CD4-positive, alpha-beta T cell (primary cell): ENCODE measurements around the gene EID2B. TPM values are rescaled to one million over a fixed set of nuclear protein-coding genes. Genes with fewer than 3 reads are reported as not detected.
A peak's percentile ranks its signal among the peaks of the same experiment; 100 is the strongest.

Experiments used
- ATAC-seq: fragments of 200-7000 bp; cut with Tn5 transposase; one replicate; pipeline ENCODE4 v1.10.0; 2022; ENCODE audit warnings: mild to moderate bottlenecking; ENCODE audit not compliant: poor library complexity
- CTCF ChIA-PET: fragments of 350-600 bp; sonication (Branson Sonifier 250); formaldehyde crosslinking; loops from one replicate; lab custom pipeline; 2021; ENCODE audit warnings: antibody characterized with exemption, inconsistent platforms; lab: Charles Lee
- POLR2A ChIA-PET: fragments of 350-600 bp; sonication (Branson Sonifier 250); formaldehyde crosslinking; loops from one replicate; lab custom pipeline; 2021; ENCODE audit warnings: antibody characterized with exemption, inconsistent platforms; lab: Charles Lee
- DNase-seq, 14 experiments: peaks; one replicate each; pipeline ENCODE4 v3.0.0-alpha.2; 2013 to 2020; ENCODE audit warnings: mixed read lengths in 2 of 14
- H3K27ac ChIP-seq, 2 donors: one replicate each; pipeline versions ENCODE4 v1.5.1 to v1.7.0; 2013; ENCODE audit warnings: low read length in 2 of 2, low read depth in 1 of 2, mild to moderate bottlenecking in 1 of 2
- H3K27me3 ChIP-seq, 2 experiments: 1 replicate in 1 of 2; 2 replicates in 1 of 2; pipeline versions ENCODE4 v1.6.1 to v1.7.0; 2013; ENCODE audit warnings: low read length in 2 of 2, control low read depth in 1 of 2, mild to moderate bottlenecking in 1 of 2, moderate library complexity in 1 of 2; ENCODE audit not compliant: insufficient read depth in 2 of 2, control insufficient read depth in 1 of 2
- H3K36me3 ChIP-seq: one replicate; pipeline ENCODE4 v1.6.1; 2013; ENCODE audit warnings: low read length, control low read depth; ENCODE audit not compliant: insufficient read depth
- H3K4me1 ChIP-seq: one replicate; pipeline ENCODE4 v1.6.1; 2013; ENCODE audit warnings: low read length, control low read depth; ENCODE audit not compliant: insufficient read depth
- H3K4me3 ChIP-seq: one replicate; pipeline ENCODE4 v1.5.1; 2013; ENCODE audit warnings: mild to moderate bottlenecking, low read length, moderate library complexity
- H3K9me3 ChIP-seq, 2 experiments: 1 replicate in 1 of 2; 2 replicates in 1 of 2; pipeline versions ENCODE4 v1.6.1 to v1.7.0; 2013; ENCODE audit warnings: low read length in 2 of 2, mild to moderate bottlenecking in 2 of 2, control low read depth in 1 of 2, moderate library complexity in 1 of 2; ENCODE audit not compliant: control insufficient read depth in 1 of 2, insufficient read depth in 1 of 2
- H3K27ac Mint-ChIP-seq: one replicate; pipeline ENCODE4 v1.8.0; 2020; ENCODE audit warnings: mixed read lengths
- H3K27me3 Mint-ChIP-seq: one replicate; pipeline ENCODE4 v1.8.0; 2021; ENCODE audit warnings: mixed read lengths
- H3K36me3 Mint-ChIP-seq: one replicate; pipeline ENCODE4 v1.8.0; 2021; ENCODE audit warnings: low read depth, mixed read lengths
- H3K4me1 Mint-ChIP-seq: one replicate; pipeline ENCODE4 v1.8.0; 2021; ENCODE audit warnings: low read depth, mixed read lengths
- H3K4me3 Mint-ChIP-seq: one replicate; pipeline ENCODE4 v1.8.0; 2020; ENCODE audit warnings: mild to moderate bottlenecking, mixed read lengths
- H3K9me3 Mint-ChIP-seq: one replicate; pipeline ENCODE4 v1.8.0; 2020; ENCODE audit warnings: mixed read lengths
- intact Hi-C, 2 experiments: fragments of 100-400 bp; cut with DNase I in 1 of 2; cut with micrococcal nuclease in 1 of 2; formaldehyde crosslinking; loops; one replicate each; pipeline versions ENCODE4 v1.15.1 to v1.9.0; 2023 to 2025; cut with DNase I, micrococcal nuclease
- total RNA-seq, 174 experiments: library from RNA in 2 of 174; stranded (reverse) in 2 of 174; gene quantifications; one replicate each; pipeline ENCODE4 v1.2.3 and lab custom pipeline; 2021 to 2026
- TF ChIP-seq, protein P1 (sequence below): fragments of 200-600 bp; IDR thresholded peaks from one replicate; pipeline ENCODE4 v1.8.0; 2022; ENCODE audit warnings: antibody characterized with exemption, mild to moderate bottlenecking

EID2B gene
- total RNA-seq, 2 experiments from 2014 or later, result 5.0 to 5.1 TPM

DNA sequence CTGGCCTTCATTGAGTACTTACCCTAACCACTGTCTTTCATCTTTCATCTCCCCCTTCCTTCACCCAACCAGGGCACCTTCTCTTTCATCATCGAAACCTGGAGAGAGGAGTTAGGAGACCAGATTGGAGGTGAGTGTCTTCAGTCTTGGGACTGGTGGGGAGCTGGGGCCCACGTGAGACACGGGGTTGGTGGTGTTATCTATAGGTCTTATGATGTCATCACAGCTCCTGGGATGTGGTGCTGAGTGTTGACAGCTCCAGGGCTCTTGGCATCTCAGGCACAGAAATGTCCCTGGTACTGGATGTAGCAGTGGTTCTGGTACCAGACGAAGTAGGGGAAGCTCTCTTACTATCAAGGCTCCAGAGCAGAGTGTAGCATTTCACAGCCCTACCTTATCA, 32.1 kb downstream of the EID2B start:
- no peaks in the 10 kb centered on the region for H3K9me3 Mint-ChIP-seq
- Histone ChIP-seq H3K4me1 (peaks cover 30% of the 10 kb centered on the region), H3K36me3 (no peaks in the 10 kb centered on the region), H3K27ac (no peak overlapping the region), H3K9me3 (peaks cover 0 to 18% of the 10 kb centered on the region in 2 experiments), H3K27me3 (peaks cover 48 to 70% of the 10 kb centered on the region in 2 experiments), H3K4me3 (no peak overlapping the region)
- H3K4me3 Mint-ChIP-seq, result no peak overlapping the region
- DNase-seq (no peak), ATAC-seq (no peak)
- intact Hi-C loops, result no loop called here
- H3K36me3 Mint-ChIP-seq, result no peaks in the 10 kb centered on the region
- CTCF ChIA-PET, result interaction anchor here (1.3 to 1.4 kb wide), 2 partner anchors 26 to 32 kb away, joined by 3 to 4 read pairs; partner anchors contain the start of gene EID2B
- TF ChIP-seq, protein P1, sequence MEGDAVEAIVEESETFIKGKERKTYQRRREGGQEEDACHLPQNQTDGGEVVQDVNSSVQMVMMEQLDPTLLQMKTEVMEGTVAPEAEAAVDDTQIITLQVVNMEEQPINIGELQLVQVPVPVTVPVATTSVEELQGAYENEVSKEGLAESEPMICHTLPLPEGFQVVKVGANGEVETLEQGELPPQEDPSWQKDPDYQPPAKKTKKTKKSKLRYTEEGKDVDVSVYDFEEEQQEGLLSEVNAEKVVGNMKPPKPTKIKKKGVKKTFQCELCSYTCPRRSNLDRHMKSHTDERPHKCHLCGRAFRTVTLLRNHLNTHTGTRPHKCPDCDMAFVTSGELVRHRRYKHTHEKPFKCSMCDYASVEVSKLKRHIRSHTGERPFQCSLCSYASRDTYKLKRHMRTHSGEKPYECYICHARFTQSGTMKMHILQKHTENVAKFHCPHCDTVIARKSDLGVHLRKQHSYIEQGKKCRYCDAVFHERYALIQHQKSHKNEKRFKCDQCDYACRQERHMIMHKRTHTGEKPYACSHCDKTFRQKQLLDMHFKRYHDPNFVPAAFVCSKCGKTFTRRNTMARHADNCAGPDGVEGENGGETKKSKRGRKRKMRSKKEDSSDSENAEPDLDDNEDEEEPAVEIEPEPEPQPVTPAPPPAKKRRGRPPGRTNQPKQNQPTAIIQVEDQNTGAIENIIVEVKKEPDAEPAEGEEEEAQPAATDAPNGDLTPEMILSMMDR, result no peak
- H3K27me3 Mint-ChIP-seq, result peaks cover 71% of the 10 kb centered on the region
- POLR2A ChIA-PET, result no interaction called here
- no peak overlapping the region for H3K27ac Mint-ChIP-seq
- peaks cover 36% of the 10 kb centered on the region for H3K4me1 Mint-ChIP-seq

DNA sequence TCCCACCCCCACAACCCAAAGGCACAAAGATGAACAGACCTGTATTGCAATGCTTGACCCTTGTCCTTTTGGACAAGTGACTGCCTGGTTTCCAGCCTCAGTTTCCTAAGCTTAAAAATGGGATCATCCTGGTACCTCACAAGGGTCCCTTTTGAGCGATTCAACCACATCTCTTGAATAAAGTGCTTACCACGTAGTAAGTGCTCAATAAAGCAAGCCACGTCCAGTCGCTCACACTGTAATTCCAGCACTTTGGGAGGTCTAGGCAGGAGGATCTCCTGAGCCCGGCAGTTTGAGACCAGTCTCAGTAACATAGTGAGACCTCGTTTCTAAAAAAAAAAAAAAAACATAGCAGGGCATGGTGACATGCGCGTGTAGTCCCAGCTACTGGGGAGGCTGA, 32.7 kb downstream of the EID2B start:
- Histone ChIP-seq H3K36me3 (no peaks in the 10 kb centered on the region), H3K9me3 (peaks cover 0 to 18% of the 10 kb centered on the region in 2 experiments), H3K4me1 (peaks cover 30% of the 10 kb centered on the region), H3K27me3 (peaks cover 42 to 64% of the 10 kb centered on the region in 2 experiments), H3K27ac (no peak overlapping the region), H3K4me3 (no peak overlapping the region)
- peaks cover 65% of the 10 kb centered on the region for H3K27me3 Mint-ChIP-seq
- no peaks in the 10 kb centered on the region for H3K9me3 Mint-ChIP-seq
- ChIA-PET POLR2A (no interaction called here), CTCF (interaction anchor here (1.3 kb wide), 1 partner anchor 33 kb away, joined by 4 read pairs; the partner anchor contains the start of gene EID2B)
- peak overlapping the region; percentile 17 for H3K4me3 Mint-ChIP-seq
- ATAC-seq (no peak), DNase-seq (no peak)
- H3K27ac Mint-ChIP-seq, result no peak overlapping the region
- no peaks in the 10 kb centered on the region for H3K36me3 Mint-ChIP-seq
- TF ChIP-seq, protein P1, result no peak
- intact Hi-C loops, result no loop called here
- peaks cover 36% of the 10 kb centered on the region for H3K4me1 Mint-ChIP-seq

GRCh38 chr19:39498798-39499642, 33.6 kb downstream of the EID2B start, which contains the start of gene DLL3:
DLL3 (plus strand) TSS chr19:39498947; CDS start chr19:39498975, 28 bp downstream.
- ChIA-PET CTCF (interaction anchor here (1.8 kb wide), 1 partner anchor 34 kb away, joined by 8 read pairs; the partner anchor contains the start of gene EID2B), POLR2A (interaction anchor here (0.6 kb wide), 1 partner anchor 731 kb away, joined by 4 read pairs; no protein-coding TSS in a partner anchor)
- peaks cover 0 to 17% of the 10 kb centered on the region in 2 experiments for H3K9me3 ChIP-seq
- H3K27me3 Mint-ChIP-seq, result peaks cover 56% of the 10 kb centered on the region
- no peak within 1 kb of the TSS for H3K27ac Mint-ChIP-seq
- intact Hi-C loops, result no loop called here
- peak within 1 kb of the TSS; percentile 31 for H3K4me3 Mint-ChIP-seq
- no peaks in the 10 kb centered on the region for H3K9me3 Mint-ChIP-seq
- peaks cover 35 to 55% of the 10 kb centered on the region in 2 experiments for H3K27me3 ChIP-seq
- no peaks in the 10 kb centered on the region for H3K36me3 Mint-ChIP-seq
- peak; percentile 10 for ATAC-seq
- H3K27ac ChIP-seq, result no peak within 1 kb of the TSS
- DNase-seq, result peak in 2 of 14 experiments; percentile 8 to 37
- H3K36me3 ChIP-seq, result no peaks in the 10 kb centered on the region
- H3K4me1 ChIP-seq, result peaks cover 30% of the 10 kb centered on the region
- H3K4me1 Mint-ChIP-seq, result peaks cover 27% of the 10 kb centered on the region
- TF ChIP-seq, protein P1, result no peak
- peak within 1 kb of the TSS; percentile 10 for H3K4me3 ChIP-seq
